ENCODE measurements around the gene FDXACB1.

The FDXACB1 gene

GRCh38 chr11:111878849-111879636, at the start of gene FDXACB1, which contains the start of gene CFAP68:
TSS of gene FDXACB1 (minus strand) at chr11:111879165. CDS start at chr11:111879132, 33 bp downstream.
TSS of gene CFAP68 (plus strand) at chr11:111879541. CDS start at chr11:111879561, 20 bp downstream.
- peak; percentile 98 for DNase-seq

- DNase-seq: peak; percentile 99
These were observed 47.8 kb upstream of the FDXACB1 start for GRCh38 chr11:111926505-111927391.

- no peak for DNase-seq
These were observed 47.0 kb upstream of the FDXACB1 start for GRCh38 chr11:111925953-111926352.

GRCh38 chr11:111923951-111924350, 45.0 kb upstream of the FDXACB1 start:
- DNase-seq: no peak

DNA sequence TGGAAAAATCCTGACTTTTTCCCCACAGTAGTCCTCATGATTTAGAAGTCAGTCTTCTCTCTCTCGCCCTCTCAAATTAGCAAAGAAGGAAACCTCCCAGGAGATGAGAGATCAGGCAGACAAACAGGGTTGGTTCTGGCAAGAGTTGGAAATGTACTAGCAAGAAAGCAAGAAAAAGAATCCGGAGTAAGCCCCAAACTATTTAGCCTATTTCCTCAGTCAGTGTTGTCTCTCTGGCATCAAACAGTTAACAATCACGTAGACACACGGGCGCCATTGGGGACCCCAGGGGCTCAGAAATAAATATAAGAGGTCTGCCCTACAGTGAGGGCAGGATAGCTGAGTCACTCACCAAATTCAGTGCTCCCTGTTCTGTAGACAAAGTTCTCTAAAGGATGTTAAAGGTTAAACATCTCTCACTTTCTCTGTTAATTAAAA, 44.4 kb upstream of the FDXACB1 start:
- no peak for DNase-seq

DNA sequence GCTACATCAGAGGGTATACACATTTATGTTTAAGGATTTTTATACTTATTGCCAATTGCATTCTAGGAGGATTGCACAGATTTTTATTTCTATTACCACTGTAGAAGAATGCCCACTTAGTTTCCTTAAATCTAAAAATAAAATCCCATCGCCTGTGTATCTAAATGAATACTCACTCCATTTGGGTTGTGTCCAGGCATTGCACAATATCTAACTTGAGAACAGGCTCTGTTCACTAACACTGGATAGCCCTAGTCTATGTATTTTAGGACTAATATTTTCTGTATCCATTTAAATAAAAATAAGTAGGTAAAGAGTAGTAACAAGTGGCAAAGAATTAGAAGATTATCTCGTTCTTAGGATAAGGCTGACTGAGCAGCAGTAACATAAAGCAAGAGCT, 43.8 kb upstream of the FDXACB1 start:
- DNase-seq: no peak

DNA sequence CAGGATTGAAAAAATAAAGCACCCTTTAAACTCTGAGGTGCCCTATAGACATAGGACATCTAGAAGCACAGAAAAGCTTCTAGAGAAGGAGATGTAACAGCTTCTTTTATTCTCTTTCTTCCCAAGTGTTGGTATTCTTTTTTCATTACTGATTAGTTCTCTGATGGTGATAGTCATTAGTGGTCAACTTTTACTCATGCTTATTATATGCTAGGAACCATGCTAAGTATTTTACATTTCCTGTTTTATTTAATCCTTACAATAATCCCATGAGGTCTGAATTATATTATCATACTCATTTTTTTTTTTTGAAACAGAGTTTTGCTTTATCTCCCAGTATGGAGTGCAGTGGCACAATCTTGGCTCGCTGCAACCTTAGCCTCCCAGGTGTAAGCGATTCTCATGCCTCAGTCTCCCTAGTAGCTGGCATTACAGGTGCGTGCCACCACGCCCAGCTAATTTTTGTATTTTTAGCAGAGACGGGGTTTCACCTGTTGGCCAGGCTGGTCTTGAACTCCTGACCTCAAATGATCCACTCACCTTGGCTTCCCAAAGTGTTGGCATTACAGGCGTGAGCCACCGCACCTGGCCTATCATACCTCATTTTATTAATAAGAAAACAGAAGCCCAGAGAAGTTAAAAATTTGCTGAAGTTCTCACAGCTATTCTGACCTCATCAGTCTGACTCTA, 42.7 kb upstream of the FDXACB1 start:
- DNase-seq: no peak

- DNase-seq: no peak
These were observed 41.9 kb upstream of the FDXACB1 start for GRCh38 chr11:111920908-111921307.

- peak; percentile 96 for DNase-seq
These were observed 39.7 kb upstream of the FDXACB1 start, which contains the start of gene C11orf52 for GRCh38 chr11:111918390-111919256. TSS of gene C11orf52 (plus strand) at chr11:111918913. CDS start at chr11:111918973, 60 bp downstream.

- no peak for DNase-seq
These were observed 38.8 kb upstream of the FDXACB1 start for GRCh38 chr11:111917788-111918187.

DNA sequence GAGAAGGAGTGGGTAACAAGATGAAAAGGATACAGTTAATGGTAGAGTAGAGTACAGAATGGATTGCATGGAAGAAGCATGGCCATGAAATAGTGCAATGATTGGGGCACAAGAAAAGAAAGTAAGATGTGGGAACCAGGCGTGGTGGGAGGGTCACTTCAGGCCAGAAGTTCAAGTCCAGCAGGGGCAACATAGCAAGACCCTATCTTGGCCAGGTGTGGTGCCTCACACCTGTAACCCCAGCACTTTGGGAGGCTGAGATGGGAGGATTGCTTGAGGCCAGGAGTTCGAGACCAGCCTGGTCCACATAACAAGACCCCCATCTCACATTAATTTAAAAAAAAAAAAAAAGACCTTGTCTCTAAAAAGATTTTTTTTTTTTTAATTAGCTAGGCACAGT, 38.3 kb upstream of the FDXACB1 start:
- no peak for DNase-seq

- no peak for DNase-seq
These were observed 37.8 kb upstream of the FDXACB1 start for GRCh38 chr11:111916768-111917167.

DNA sequence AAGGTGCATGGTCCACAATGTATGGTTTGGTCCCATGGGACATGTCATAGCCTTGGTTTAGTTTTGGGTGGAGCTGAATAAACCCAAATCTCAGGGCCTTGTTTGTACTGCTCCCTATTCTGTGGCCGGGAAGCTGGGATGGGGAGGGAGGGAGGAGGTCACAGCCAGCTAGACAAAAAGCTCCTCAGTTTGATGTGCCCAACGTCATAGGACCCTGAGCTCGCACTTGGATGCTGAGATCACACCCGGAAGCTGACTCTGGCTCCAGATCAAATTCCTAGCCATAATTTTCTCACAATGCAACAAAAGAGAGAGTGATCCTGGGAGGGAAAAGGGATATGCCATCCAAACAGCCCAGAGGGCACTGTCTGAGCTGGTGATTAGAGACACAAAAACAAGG, 35.0 kb upstream of the FDXACB1 start:
- no peak for DNase-seq

DNA sequence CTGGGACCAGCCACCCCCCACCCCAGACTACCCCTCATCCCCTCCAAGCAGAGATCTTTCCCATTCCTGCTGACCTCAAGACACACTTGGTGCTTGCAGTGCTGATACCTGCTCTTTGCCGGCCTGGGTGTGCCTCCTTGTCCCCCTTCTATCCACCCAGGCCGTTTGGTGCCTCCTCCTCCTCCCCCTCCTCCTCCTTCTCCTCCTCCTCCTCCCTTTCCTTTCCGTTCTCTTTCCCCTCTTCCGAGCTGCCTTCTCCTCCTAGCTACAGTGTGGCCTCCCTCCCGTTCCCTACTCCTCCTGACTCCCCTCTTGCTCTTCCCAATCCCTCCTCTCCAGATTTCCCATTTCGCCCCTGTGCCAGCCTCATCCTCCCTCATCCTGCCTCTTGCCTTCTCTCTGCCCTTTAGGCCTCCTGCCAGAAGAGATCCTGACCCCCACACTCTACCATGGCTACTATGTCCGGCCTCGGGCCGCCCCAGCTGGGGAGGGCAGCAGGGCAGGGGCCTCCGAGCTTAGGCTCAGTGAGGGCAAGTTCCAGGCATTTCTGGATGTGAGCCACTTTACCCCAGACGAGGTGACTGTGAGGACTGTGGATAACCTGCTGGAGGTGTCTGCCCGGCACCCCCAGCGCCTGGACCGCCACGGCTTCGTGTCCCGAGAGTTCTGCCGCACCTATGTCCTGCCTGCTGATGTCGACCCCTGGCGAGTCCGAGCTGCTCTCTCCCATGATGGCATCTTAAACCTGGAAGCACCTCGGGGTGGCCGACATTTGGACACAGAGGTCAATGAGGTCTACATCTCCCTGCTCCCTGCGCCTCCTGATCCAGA, 34.3 kb upstream of the FDXACB1 start:
- DNase-seq: no peak

- DNase-seq: no peak
These were observed 33.6 kb upstream of the FDXACB1 start, which contains the start of gene HSPB2 for GRCh38 chr11:111912535-111912934. TSS of gene HSPB2 (plus strand) at chr11:111912734. CDS start at chr11:111912830, 96 bp downstream.

GRCh38 chr11:111911563-111912401, 32.8 kb upstream of the FDXACB1 start, which contains the start of gene CRYAB:
TSS of gene CRYAB (minus strand) at chr11:111911770. CDS start at chr11:111911724, 46 bp downstream.
- no peak for DNase-seq

DNA sequence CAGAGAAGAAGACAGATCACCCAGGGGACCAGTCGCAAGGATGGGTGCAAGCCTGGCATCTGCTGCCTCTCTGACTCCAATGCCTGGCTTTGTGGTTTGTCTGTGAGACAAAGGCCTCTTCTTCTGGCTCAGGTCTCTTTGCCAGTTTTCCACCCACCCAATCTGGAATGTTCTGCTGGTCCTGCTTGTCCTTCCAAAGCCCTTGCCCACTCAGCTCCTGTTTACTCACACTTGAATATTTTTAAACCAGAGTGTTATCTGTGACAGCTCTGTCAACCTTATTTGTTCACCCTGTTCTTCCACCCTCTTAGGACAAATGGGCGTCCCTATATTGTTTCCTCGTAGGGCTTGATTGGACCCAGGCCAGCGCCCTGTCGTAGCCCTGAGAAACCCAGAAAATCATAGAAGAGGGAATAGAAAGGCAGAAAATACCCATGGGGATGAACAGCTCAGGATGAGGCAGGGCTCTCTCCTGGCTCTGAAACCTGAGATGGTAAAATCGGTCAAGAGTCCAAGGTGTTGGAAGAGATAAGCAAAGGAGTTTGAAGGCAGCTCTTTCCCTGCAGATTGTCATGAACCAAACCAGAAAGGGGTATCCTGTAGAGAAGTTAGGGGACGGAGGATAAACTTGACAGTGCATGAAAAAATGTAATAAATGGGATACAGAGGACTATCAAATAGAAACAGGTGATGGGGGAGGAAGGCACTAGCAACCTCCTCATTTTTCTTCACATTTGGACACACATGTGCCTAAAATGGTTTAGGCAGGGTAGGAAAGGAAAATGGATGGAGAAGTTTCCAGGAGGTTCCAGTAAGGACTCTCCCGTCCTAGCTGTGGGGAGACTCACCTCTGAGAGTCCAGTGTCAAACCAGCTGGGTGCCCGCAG, 32.0 kb upstream of the FDXACB1 start:
- DNase-seq: no peak

DNA sequence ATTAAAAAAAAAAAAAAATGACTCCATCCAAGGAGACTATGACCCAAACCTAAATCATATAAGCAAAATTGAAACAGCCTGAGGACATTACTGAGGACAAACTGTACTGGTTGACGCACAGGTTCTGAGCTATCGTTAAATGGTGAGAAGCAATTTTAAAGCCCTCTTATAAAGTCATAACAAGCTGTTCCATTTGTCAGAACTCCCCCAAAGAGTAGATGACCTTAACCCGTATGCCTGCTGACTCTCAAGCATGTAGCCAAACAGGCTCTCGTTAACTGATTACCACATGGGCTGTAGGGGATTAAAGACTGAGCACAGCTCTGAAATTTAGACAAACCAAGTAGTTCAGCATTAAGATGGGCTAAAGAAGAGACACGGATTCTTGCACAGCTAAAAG, 30.4 kb upstream of the FDXACB1 start:
- no peak for DNase-seq
